Stimulated activated naive CD8-positive, alpha-beta T cell treated with anti-CD3 and anti-CD28 coated beads, Interleukin-15, amount 100 ng/mL, for 72 hours (primary cell): ENCODE measurements around the gene MTHFD2L.
A peak's percentile ranks its signal among the peaks of the same experiment; 100 is the strongest.

Experiments used
- ATAC-seq: fragments of 150-1000 bp; cut with Tn5 transposase; 2 replicates; pipeline ENCODE4 v1.10.0; 2021; ENCODE audit warnings: mild to moderate bottlenecking, moderate library complexity
- DNase-seq, 2 donors: peaks; one replicate each; pipeline ENCODE4 v3.0.0; 2021 to 2022
- H3K27ac Mint-ChIP-seq, 2 donors: one replicate each; pipeline ENCODE4 v1.8.0; 2022; ENCODE audit warnings: mild to moderate bottlenecking in 2 of 2, mixed read lengths in 2 of 2, moderate library complexity in 2 of 2
- H3K27me3 Mint-ChIP-seq: one replicate; pipeline ENCODE4 v1.8.0; 2022; ENCODE audit warnings: mixed read lengths
- H3K4me1 Mint-ChIP-seq: one replicate; pipeline ENCODE4 v1.8.0; 2022; ENCODE audit warnings: mild to moderate bottlenecking, mixed read lengths
- H3K4me3 Mint-ChIP-seq, 2 donors: one replicate each; pipeline ENCODE4 v1.8.0; 2022; ENCODE audit warnings: mild to moderate bottlenecking in 2 of 2, mixed read lengths in 2 of 2, moderate library complexity in 1 of 2
- H3K9me3 Mint-ChIP-seq, 2 donors: one replicate each; pipeline ENCODE4 v1.8.0; 2022; ENCODE audit warnings: mixed read lengths in 2 of 2

MTHFD2L gene

DNA sequence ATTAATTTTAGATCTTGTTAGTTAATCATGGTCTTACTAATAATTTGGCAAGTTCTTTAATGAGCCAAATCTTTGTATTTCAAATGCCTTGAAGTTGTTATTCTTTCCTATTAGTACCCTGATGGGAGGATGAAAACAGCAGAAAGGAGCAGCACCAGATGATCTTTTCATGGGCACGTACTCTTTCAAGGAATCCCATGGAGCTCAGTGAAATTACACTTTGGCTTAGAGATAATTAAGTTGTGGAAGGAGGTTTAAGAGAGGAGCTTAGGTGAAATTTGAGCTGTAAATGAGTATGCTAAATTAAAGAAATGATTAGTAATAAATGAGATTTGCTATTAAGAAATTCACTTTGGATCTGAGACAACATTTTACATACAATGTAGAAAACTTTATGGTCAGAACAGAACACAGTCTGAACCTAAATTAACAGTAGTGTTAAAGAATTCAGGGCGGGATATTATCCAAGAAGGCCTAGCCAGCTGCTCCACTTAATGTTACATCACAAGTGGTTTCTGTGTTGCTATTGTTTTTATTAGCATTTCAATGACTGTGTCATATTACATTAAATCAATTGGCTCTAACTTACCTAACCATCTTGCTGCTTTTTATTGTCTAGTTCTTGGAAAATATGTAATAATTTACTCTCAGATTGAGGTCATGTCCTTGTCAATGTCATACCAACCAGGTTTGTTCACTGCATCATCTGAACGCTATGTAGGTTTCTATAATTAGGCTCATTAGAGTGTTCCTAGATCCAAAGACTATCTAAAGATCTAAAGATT lies 3.9 kb downstream of the MTHFD2L start:
- no peaks in the 10 kb centered on the region for H3K9me3 Mint-ChIP-seq
- H3K27ac Mint-ChIP-seq: no peak overlapping the region
- H3K27me3 Mint-ChIP-seq: no peaks in the 10 kb centered on the region
- H3K4me3 Mint-ChIP-seq: no peak overlapping the region
- ATAC-seq (no peak), DNase-seq (no peak)
- H3K4me1 Mint-ChIP-seq: peaks cover 40% of the 10 kb centered on the region

- DNase-seq: no peak
- H3K27me3 Mint-ChIP-seq: no peaks in the 10 kb centered on the region
- peaks cover 31% of the 10 kb centered on the region for H3K4me1 Mint-ChIP-seq
- H3K9me3 Mint-ChIP-seq: no peaks in the 10 kb centered on the region
- H3K27ac Mint-ChIP-seq: peak overlapping the region in 1 of 2 donors; percentile 60
- no peak overlapping the region for H3K4me3 Mint-ChIP-seq
- ATAC-seq: no peak
Measured at GRCh38 chr4:74166135-74166534, 8.2 kb downstream of the MTHFD2L start.

DNA sequence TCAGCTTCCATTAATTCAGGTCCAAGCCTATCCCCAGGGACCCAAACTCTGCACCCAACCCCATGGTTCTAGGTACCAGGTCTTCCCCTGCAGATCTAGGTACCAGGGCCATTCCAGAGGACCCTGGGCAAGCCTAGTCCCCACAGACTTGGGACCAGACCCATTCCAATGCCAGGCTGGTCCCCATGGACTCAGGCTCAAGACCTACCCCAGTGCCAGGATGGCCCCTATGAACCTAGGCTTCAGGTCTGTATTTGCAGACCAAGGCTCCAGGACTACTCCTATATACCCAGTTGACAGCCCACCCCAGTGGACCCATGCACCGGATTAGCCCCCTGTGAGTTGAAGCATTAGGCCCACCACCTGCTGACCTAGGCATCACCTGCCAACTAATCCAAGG lies 8.9 kb downstream of the MTHFD2L start:
- ATAC-seq (peak; percentile 43), DNase-seq (no peak)
- Mint-ChIP-seq H3K9me3 (no peaks in the 10 kb centered on the region), H3K4me3 (no peak overlapping the region), H3K4me1 (peaks cover 25% of the 10 kb centered on the region), H3K27ac (peak overlapping the region in 1 of 2 donors; percentile 21), H3K27me3 (no peaks in the 10 kb centered on the region)

DNA sequence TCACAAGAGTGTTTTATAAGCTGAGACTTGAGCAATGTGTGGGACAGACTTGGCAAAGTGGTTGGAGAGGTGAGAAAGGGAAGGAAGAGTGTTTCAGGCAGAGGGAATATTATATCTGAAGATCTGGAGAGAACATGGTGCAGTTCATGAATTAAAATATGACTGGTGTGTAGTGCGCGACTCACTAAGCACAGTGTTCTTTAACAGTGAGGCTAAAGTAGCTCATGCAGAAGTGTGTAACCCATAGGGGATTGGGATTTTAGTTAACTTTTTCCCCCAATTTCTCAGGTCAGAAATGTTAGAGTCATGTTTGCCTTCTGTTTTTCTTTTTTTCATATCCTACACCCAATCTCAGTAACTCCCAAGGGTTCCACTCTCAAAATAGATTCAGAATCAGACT lies 9.7 kb downstream of the MTHFD2L start:
- peaks cover 24% of the 10 kb centered on the region for H3K4me1 Mint-ChIP-seq
- no peaks in the 10 kb centered on the region for H3K27me3 Mint-ChIP-seq
- H3K27ac Mint-ChIP-seq: no peak overlapping the region
- no peaks in the 10 kb centered on the region for H3K9me3 Mint-ChIP-seq
- DNase-seq (no peak), ATAC-seq (no peak)
- H3K4me3 Mint-ChIP-seq: no peak overlapping the region

- H3K9me3 Mint-ChIP-seq: no peaks in the 10 kb centered on the region
- DNase-seq (no peak), ATAC-seq (no peak)
- H3K27me3 Mint-ChIP-seq: no peaks in the 10 kb centered on the region
- no peak overlapping the region for H3K4me3 Mint-ChIP-seq
- H3K27ac Mint-ChIP-seq: no peak overlapping the region
- H3K4me1 Mint-ChIP-seq: peaks cover 24% of the 10 kb centered on the region
Measured at GRCh38 chr4:74168841-74169240, 10.9 kb downstream of the MTHFD2L start.

- Mint-ChIP-seq H3K9me3 (no peaks in the 10 kb centered on the region), H3K4me1 (peaks cover 2% of the 10 kb centered on the region), H3K27me3 (no peaks in the 10 kb centered on the region), H3K27ac (no peak overlapping the region), H3K4me3 (no peak overlapping the region)
- DNase-seq: no peak
- no peak for ATAC-seq
Measured at GRCh38 chr4:74173321-74173720, 15.4 kb downstream of the MTHFD2L start.

DNA sequence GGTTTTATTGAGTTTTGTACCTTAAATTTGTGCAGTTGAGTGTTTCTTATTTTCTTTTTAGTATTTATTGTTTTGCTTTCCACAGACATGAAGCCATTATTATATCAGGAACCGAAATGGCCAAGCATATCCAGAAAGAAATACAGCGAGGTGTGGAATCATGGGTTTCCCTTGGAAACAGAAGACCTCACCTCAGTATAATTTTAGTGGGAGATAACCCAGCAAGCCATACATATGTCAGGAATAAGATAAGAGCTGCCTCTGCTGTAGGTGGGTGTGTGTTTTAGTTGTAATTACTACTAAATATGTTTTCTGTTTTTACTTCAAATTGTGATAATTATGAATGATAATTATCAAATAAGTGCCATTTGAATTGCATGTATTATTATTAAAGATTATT lies 16.5 kb downstream of the MTHFD2L start:
- H3K4me1 Mint-ChIP-seq: no peaks in the 10 kb centered on the region
- no peak for DNase-seq
- no peaks in the 10 kb centered on the region for H3K27me3 Mint-ChIP-seq
- no peak overlapping the region for H3K27ac Mint-ChIP-seq
- H3K9me3 Mint-ChIP-seq: no peaks in the 10 kb centered on the region
- no peak for ATAC-seq
- no peak overlapping the region for H3K4me3 Mint-ChIP-seq

GRCh38 chr4:74174941-74175340 lies 17.0 kb downstream of the MTHFD2L start:
- H3K27me3 Mint-ChIP-seq: no peaks in the 10 kb centered on the region
- no peak overlapping the region for H3K4me3 Mint-ChIP-seq
- no peak for DNase-seq
- no peak for ATAC-seq
- H3K27ac Mint-ChIP-seq: no peak overlapping the region
- no peaks in the 10 kb centered on the region for H3K9me3 Mint-ChIP-seq
- no peaks in the 10 kb centered on the region for H3K4me1 Mint-ChIP-seq

DNA sequence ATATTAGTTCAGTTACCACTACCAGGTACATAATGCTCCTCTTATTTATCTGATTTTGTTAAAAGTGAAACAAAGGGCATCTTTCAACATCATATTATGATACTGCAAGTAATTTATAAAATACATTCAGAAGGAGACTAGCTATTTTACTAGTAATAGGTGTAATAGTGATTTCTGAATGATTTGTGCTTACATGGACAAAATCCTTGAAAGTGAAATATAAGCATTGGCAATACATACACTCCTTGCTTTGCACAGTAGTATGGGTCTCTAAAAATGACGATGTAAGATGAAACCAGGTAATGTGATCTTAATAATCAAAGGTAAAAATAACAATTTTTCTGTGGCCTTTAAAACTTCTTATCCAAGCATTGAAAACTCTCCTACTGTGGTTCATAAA lies 17.5 kb downstream of the MTHFD2L start:
- Mint-ChIP-seq H3K4me3 (no peak overlapping the region), H3K27me3 (no peaks in the 10 kb centered on the region), H3K4me1 (no peaks in the 10 kb centered on the region), H3K27ac (no peak overlapping the region), H3K9me3 (no peaks in the 10 kb centered on the region)
- DNase-seq (no peak), ATAC-seq (no peak)

DNA sequence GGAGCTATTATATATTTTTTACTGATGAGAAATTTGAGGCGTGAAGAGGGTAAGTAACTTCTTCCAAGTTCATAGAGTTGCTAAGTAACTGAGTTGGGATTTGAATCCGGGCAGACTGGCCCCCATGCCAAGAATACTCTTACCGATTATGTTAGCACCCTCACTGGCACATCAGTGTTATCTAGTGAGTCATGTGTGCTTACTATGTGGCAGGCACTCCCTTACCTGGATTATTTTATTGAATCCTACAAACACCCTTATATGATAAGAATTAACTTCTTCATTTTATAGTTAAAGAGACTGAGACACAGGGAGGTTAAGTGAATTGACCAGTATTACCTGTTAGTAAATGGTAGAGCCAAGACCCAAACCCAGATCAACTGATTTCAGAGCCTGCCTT lies 20.9 kb downstream of the MTHFD2L start:
- no peak overlapping the region for H3K4me3 Mint-ChIP-seq

DNA sequence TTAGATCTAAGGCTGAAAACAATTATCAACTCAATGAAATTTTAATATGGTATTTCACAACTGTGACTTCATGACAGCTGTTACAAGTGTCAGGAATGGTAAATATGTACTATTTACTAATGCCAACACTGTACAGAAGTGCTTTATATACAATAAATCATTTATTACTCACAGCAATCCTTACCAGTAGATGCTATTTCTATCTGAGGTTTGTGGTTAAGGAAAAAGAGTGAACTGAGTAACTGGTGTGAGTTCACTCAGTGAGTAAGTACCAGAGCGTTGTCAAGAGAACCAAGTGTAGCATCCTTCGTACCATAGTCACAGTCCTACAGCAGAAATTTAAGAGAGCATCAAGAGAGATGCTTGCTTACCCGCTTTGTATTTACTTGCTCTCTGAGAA lies 23.3 kb downstream of the MTHFD2L start:
- ATAC-seq (peak; percentile 63), DNase-seq (no peak)
- no peak overlapping the region for H3K27ac Mint-ChIP-seq
- H3K9me3 Mint-ChIP-seq: no peaks in the 10 kb centered on the region
- no peak overlapping the region for H3K4me3 Mint-ChIP-seq
- H3K4me1 Mint-ChIP-seq: no peaks in the 10 kb centered on the region
- no peaks in the 10 kb centered on the region for H3K27me3 Mint-ChIP-seq

More for the DNA sequence above, 20.9 kb downstream of the MTHFD2L start:
- Mint-ChIP-seq H3K27me3 (no peaks in the 10 kb centered on the region), H3K4me1 (no peaks in the 10 kb centered on the region), H3K27ac (no peak overlapping the region), H3K9me3 (no peaks in the 10 kb centered on the region)
- DNase-seq: no peak
- no peak for ATAC-seq

DNA sequence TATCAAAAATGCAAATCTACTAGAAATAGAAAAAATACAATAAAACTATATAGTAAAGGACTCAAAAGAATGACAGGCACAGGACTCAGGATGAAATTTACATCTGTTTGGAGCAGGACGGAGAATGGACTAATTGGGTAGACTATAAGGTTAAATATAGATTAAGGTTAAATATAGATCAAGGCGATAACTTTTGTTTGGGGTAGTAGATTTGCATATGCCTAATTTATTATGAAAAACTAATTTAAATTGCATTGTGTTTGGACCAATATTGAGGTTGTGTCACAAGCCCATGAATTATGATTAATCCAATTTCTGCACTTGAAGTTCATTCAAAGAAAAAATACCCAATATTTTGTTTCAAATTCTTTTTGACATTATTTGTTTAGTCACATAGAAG lies 31.0 kb downstream of the MTHFD2L start:
- H3K9me3 Mint-ChIP-seq: no peaks in the 10 kb centered on the region
- no peaks in the 10 kb centered on the region for H3K4me1 Mint-ChIP-seq
- no peak for ATAC-seq
- no peaks in the 10 kb centered on the region for H3K27me3 Mint-ChIP-seq
- no peak for DNase-seq
- H3K4me3 Mint-ChIP-seq: no peak overlapping the region
- no peak overlapping the region for H3K27ac Mint-ChIP-seq

GRCh38 chr4:74189331-74190043 lies 31.6 kb downstream of the MTHFD2L start:
- H3K27me3 Mint-ChIP-seq: no peaks in the 10 kb centered on the region
- H3K27ac Mint-ChIP-seq: no peak overlapping the region
- no peaks in the 10 kb centered on the region for H3K9me3 Mint-ChIP-seq
- ATAC-seq: no peak
- no peak overlapping the region for H3K4me3 Mint-ChIP-seq
- DNase-seq: no peak
- no peaks in the 10 kb centered on the region for H3K4me1 Mint-ChIP-seq

DNA sequence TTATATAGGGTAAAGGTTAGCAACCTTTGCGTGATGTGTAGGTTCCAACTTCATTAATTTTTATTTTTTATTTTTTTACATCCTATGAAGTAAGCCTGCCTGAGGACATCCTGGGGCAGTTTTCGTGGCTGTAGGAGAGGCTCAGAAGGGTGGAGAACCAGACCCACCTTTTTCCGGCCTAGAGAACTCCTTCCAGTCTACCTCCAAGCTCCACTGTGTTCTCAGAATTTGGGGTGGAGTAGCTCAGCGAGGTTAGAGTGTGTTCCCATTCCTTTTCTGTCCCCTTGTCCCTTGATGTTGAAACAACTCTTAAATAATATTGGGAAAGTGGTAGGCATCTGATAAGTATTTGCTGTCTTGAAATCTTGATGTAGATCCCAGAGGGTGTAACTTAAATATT lies 32.4 kb downstream of the MTHFD2L start:
- H3K27ac Mint-ChIP-seq: no peak overlapping the region
- no peaks in the 10 kb centered on the region for H3K4me1 Mint-ChIP-seq
- no peak for ATAC-seq

GRCh38 chr4:74190919-74191397 lies 33.0 kb downstream of the MTHFD2L start:
- H3K27me3 Mint-ChIP-seq: no peaks in the 10 kb centered on the region
- no peak for DNase-seq
- no peaks in the 10 kb centered on the region for H3K4me1 Mint-ChIP-seq
- no peaks in the 10 kb centered on the region for H3K9me3 Mint-ChIP-seq
- H3K27ac Mint-ChIP-seq: no peak overlapping the region
- no peak overlapping the region for H3K4me3 Mint-ChIP-seq
- no peak for ATAC-seq

More for the DNA sequence above, 32.4 kb downstream of the MTHFD2L start:
- H3K9me3 Mint-ChIP-seq: no peaks in the 10 kb centered on the region
- H3K4me3 Mint-ChIP-seq: no peak overlapping the region
- no peak for DNase-seq
- no peaks in the 10 kb centered on the region for H3K27me3 Mint-ChIP-seq

DNA sequence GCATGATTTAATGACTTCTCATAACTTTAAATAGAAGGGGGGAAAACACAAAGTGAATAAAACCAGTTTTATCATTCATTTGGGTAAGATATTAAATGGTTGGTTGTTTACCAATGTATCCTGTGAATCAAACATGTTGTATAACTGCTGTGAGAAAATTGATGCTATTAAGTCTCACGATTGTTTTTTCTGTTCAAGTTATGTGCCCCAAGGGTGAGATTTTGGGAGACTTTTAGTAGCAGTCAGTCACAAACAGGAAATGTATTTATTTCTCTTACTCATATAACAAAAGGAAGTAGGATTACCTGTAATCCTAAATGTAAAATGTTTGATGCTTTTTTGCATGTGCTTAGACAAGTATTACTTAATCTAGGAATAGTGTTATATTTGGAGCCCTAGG lies 39.2 kb downstream of the MTHFD2L start:
- ATAC-seq (no peak), DNase-seq (no peak)
- H3K27ac Mint-ChIP-seq: no peak overlapping the region
- H3K4me3 Mint-ChIP-seq: no peak overlapping the region
- no peaks in the 10 kb centered on the region for H3K27me3 Mint-ChIP-seq
- no peaks in the 10 kb centered on the region for H3K9me3 Mint-ChIP-seq
- no peaks in the 10 kb centered on the region for H3K4me1 Mint-ChIP-seq
